Astrocyte of the spinal cord (primary cell): ENCODE data around the gene MEI4.
"Not testable (repeated sequence)": the region's sequence is repeated elsewhere in the genome, so short reads cannot be mapped to it uniquely, and the experiment has no call there.

Source experiments
- DNase-seq: peaks from one replicate; pipeline ENCODE4 v3.0.0; 2011; ENCODE audit warnings: low read depth, low spot score
- H3K4me3 ChIP-seq: 2 replicates; pipeline ENCODE4 v1.5.1; 2011; ENCODE audit warnings: low read depth, mild to moderate bottlenecking, low read length, moderate library complexity
- CTCF ChIP-seq: IDR thresholded peaks from 2 replicates; pipeline ENCODE4 v1.5.1; 2012; ENCODE audit warnings: low read depth, mild to moderate bottlenecking, low read length, inconsistent platforms
- in situ Hi-C: cut with HindIII; loops from 2 replicates; pipeline ENCODE4 v1.10.0; 2017; ENCODE audit warnings: low sequenced_read_pairs

The MEI4 gene

GRCh38 chr6:77822265-77822664 is 169.4 kb downstream of the MEI4 start:
- H3K4me3 ChIP-seq, result no peak overlapping the region
- no peak for DNase-seq
- in situ Hi-C loops, result no loop called here
- no peak for TF ChIP-seq CTCF

- no peak for DNase-seq
- H3K4me3 ChIP-seq, result no peak overlapping the region
- in situ Hi-C loops, result no loop called here
- no peak for TF ChIP-seq CTCF
These were observed 172.4 kb downstream of the MEI4 start for GRCh38 chr6:77825204-77825603.

GRCh38 chr6:77829736-77830135 is 176.9 kb downstream of the MEI4 start:
- in situ Hi-C loops, result no loop called here
- no peak for TF ChIP-seq CTCF
- no peak for DNase-seq
- no peak overlapping the region for H3K4me3 ChIP-seq

GRCh38 chr6:77833749-77834148 is 180.9 kb downstream of the MEI4 start:
- H3K4me3 ChIP-seq, DNase-seq, in situ Hi-C loops: not testable (repeated sequence)

GRCh38 chr6:77834591-77834996 is 181.8 kb downstream of the MEI4 start:
- no peak for DNase-seq
- no peak overlapping the region for H3K4me3 ChIP-seq
- TF ChIP-seq CTCF, result no peak
- in situ Hi-C loops, result no loop called here

GRCh38 chr6:77837034-77837784 is 184.4 kb downstream of the MEI4 start:
- DNase-seq, result no peak
- in situ Hi-C loops, result no loop called here
- TF ChIP-seq CTCF, result no peak
- H3K4me3 ChIP-seq, result no peak overlapping the region

GRCh38 chr6:77839292-77839691 is 186.5 kb downstream of the MEI4 start:
- no peak overlapping the region for H3K4me3 ChIP-seq
- DNase-seq, result no peak
- in situ Hi-C loops, result no loop called here
- TF ChIP-seq CTCF, result no peak
